ENCODE results near the gene LMOD3.
A peak's percentile ranks its signal among the peaks of the same experiment; 100 is the strongest.

LMOD3 gene

GRCh38 chr3:69161587-69162307, 39.4 kb upstream of the LMOD3 start:
- no peaks in the 10 kb centered on the region for H3K9me3 Mint-ChIP-seq
- no peaks in the 10 kb centered on the region for H3K27me3 Mint-ChIP-seq (ENCODE audit: low read depth, poor library complexity)
- H3K36me3 Mint-ChIP-seq (ENCODE audit: low read depth), result no peaks in the 10 kb centered on the region
- peaks cover 14% of the 10 kb centered on the region for H3K4me1 Mint-ChIP-seq
- DNase-seq, result peak; percentile 25
- no peak overlapping the region for H3K4me3 Mint-ChIP-seq
- TF ChIP-seq, protein P1, sequence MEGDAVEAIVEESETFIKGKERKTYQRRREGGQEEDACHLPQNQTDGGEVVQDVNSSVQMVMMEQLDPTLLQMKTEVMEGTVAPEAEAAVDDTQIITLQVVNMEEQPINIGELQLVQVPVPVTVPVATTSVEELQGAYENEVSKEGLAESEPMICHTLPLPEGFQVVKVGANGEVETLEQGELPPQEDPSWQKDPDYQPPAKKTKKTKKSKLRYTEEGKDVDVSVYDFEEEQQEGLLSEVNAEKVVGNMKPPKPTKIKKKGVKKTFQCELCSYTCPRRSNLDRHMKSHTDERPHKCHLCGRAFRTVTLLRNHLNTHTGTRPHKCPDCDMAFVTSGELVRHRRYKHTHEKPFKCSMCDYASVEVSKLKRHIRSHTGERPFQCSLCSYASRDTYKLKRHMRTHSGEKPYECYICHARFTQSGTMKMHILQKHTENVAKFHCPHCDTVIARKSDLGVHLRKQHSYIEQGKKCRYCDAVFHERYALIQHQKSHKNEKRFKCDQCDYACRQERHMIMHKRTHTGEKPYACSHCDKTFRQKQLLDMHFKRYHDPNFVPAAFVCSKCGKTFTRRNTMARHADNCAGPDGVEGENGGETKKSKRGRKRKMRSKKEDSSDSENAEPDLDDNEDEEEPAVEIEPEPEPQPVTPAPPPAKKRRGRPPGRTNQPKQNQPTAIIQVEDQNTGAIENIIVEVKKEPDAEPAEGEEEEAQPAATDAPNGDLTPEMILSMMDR (IDR thresholded peaks at IDR 0.05), result peak; percentile 94
- no peak overlapping the region for H3K27ac Mint-ChIP-seq

DNA sequence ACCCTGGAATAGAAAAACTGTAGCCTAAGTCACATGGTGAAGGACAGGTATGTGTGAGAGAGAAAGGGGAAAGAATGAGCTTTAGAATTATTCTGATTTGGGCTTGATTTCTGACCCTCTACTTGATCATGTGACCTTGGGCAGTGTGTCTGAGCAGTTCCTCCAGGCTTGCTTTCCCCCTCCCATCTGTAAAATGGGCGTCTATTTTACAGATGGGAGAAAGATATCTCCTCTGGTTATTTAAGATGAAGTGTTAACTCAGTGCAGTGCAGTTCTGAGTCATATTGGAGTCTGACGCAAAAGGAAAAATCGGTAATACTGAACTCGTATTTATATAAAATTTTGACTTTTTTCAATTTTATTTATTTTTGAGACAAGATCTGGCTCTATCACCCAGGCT, 38.1 kb upstream of the LMOD3 start:
- Mint-ChIP-seq H3K4me1 (peaks cover 14% of the 10 kb centered on the region), H3K4me3 (no peak overlapping the region), H3K27ac (no peak overlapping the region), H3K9me3 (no peaks in the 10 kb centered on the region), H3K36me3 (ENCODE audit: low read depth) (no peaks in the 10 kb centered on the region), H3K27me3 (ENCODE audit: low read depth, poor library complexity) (no peaks in the 10 kb centered on the region)
- DNase-seq, result no peak
- TF ChIP-seq, protein P1 (IDR thresholded peaks at IDR 0.05), result no peak

GRCh38 chr3:69160107-69160506, 37.7 kb upstream of the LMOD3 start:
- Mint-ChIP-seq H3K27me3 (ENCODE audit: low read depth, poor library complexity) (peaks cover 4% of the 10 kb centered on the region), H3K9me3 (no peaks in the 10 kb centered on the region), H3K36me3 (ENCODE audit: low read depth) (no peaks in the 10 kb centered on the region), H3K4me1 (peaks cover 14% of the 10 kb centered on the region), H3K4me3 (no peak overlapping the region), H3K27ac (no peak overlapping the region)
- no peak for DNase-seq
- TF ChIP-seq, protein P1 (IDR thresholded peaks at IDR 0.05), result no peak

DNA sequence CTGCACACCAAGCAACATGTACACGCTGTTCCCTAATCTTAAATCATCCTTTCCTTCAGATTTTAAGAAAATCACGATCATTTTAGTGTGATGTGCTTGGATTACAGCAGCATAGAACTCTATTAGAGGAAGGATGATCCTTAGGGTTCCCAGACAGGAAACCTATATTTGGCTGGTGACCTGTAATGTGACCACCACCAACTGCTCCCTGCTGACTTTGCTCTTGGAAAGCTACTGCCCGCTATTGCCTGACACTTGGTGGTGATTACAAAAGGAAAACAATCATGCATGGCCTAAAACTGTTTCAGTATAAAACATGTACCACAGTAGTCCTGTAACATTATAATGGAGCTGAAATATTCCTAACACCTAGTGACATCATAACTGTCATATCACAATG, 27.2 kb upstream of the LMOD3 start:
- peaks cover 5% of the 10 kb centered on the region for H3K27me3 Mint-ChIP-seq (ENCODE audit: low read depth, poor library complexity)
- DNase-seq, result no peak
- TF ChIP-seq, protein P1 (IDR thresholded peaks at IDR 0.05), result no peak
- H3K27ac Mint-ChIP-seq, result no peak overlapping the region
- H3K9me3 Mint-ChIP-seq, result no peaks in the 10 kb centered on the region
- H3K36me3 Mint-ChIP-seq (ENCODE audit: low read depth), result no peaks in the 10 kb centered on the region
- H3K4me3 Mint-ChIP-seq, result no peak overlapping the region
- peaks cover 32% of the 10 kb centered on the region for H3K4me1 Mint-ChIP-seq

DNA sequence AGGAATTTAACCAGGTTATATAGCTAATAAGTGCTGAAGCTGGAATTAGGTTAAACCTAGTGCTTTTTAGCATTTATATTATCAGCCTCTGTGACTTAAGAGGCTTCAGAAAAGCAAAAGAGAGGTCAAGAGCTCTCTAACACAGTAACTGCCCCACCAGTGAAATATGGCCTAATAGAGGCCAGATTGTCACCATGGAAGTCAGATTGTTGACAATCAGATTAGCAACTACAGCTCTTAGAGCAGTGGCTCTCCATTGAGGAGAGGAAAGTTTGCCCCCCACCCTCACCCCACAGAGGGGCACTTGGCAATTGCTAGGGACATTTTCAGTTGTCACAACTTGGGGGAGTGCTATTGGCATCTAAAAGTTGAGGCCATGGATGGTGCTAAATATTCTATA, 23.3 kb upstream of the LMOD3 start:
- DNase-seq, result no peak
- no peak overlapping the region for H3K27ac Mint-ChIP-seq
- no peaks in the 10 kb centered on the region for H3K36me3 Mint-ChIP-seq (ENCODE audit: low read depth)
- peaks cover 51% of the 10 kb centered on the region for H3K4me1 Mint-ChIP-seq
- TF ChIP-seq, protein P1 (IDR thresholded peaks at IDR 0.05), result no peak
- no peak overlapping the region for H3K4me3 Mint-ChIP-seq
- H3K9me3 Mint-ChIP-seq, result no peaks in the 10 kb centered on the region
- H3K27me3 Mint-ChIP-seq (ENCODE audit: low read depth, poor library complexity), result no peaks in the 10 kb centered on the region

DNA sequence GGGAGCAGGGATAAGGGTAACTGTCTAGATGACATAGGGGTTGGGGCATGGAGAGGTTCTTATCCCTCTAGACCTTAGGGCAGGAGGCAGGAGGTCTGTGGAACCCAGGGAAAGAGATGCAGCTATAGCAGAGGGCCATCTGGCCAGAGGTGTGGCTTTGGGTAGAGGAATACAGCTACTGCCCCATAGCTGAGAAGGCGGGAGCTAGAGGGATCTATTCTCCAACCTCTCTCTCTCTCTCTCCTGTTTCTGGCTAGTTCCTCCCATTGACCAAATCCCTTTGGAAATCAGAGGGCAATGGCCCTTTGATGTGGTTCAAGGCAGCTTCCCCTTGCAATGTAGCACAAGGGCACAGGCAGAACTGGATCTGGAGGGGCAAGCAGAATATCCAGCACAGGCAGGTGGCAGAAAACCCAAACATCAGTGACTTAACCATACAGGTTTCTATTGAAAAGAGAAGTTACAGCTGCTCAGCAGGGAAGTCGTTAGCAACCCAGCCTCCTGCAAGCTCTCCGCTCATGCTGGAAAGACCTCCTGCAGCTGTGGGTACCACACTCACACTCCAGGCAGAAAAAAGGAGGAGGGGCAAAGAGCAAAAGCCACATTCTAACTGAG, 22.3 kb upstream of the LMOD3 start:
- Mint-ChIP-seq H3K4me3 (peak overlapping the region; percentile 44), H3K36me3 (ENCODE audit: low read depth) (no peaks in the 10 kb centered on the region), H3K27me3 (ENCODE audit: low read depth, poor library complexity) (no peaks in the 10 kb centered on the region), H3K4me1 (peaks cover 51% of the 10 kb centered on the region), H3K9me3 (no peaks in the 10 kb centered on the region), H3K27ac (peak overlapping the region; percentile 94)
- TF ChIP-seq, protein P1 (IDR thresholded peaks at IDR 0.05), result no peak
- no peak for DNase-seq

All from nephron progenitor cell (in vitro differentiated cells).